WTC11 (cell line): Measurements from ENCODE around the gene HSD17B3. TPM values are rescaled to one million over a fixed set of nuclear protein-coding genes. Genes with fewer than 3 reads are reported as not detected.
A peak's percentile ranks its signal among the peaks of the same experiment; 100 is the strongest.

Experiments used
- ATAC-seq: fragments of 200-7000 bp; cut with Tn5 transposase; 2 replicates; pipeline ENCODE4 v1.10.0; 2021; ENCODE audit warnings: mild to moderate bottlenecking, moderate library complexity
- CTCF ChIA-PET: fragments of 300-600 bp; sonication (Branson Sonifier 250); formaldehyde crosslinking; loops from one replicate; lab custom pipeline; 2021; ENCODE audit warnings: antibody characterized with exemption; lab: Charles Lee
- POLR2A ChIA-PET: fragments of 350-600 bp; sonication (Branson Sonifier 250); formaldehyde crosslinking; loops from one replicate; lab custom pipeline; 2021; ENCODE audit warnings: antibody characterized with exemption; lab: Charles Lee
- DNase-seq: peaks from one replicate; pipeline ENCODE4 v3.0.0; 2021; ENCODE audit warnings: low spot score
- H3K27ac Mint-ChIP-seq: 2 replicates; pipeline ENCODE4 v1.8.0; 2021; ENCODE audit warnings: mixed read lengths
- H3K27me3 Mint-ChIP-seq: 2 replicates; pipeline ENCODE4 v1.8.0; 2021; ENCODE audit warnings: low read depth, mild to moderate bottlenecking, moderate library complexity, mixed read lengths
- H3K36me3 Mint-ChIP-seq: 2 replicates; pipeline ENCODE4 v1.8.0; 2021; ENCODE audit warnings: mixed read lengths
- H3K4me1 Mint-ChIP-seq: 2 replicates; pipeline ENCODE4 v1.8.0; 2022; ENCODE audit warnings: mixed read lengths
- H3K4me3 Mint-ChIP-seq: 2 replicates; pipeline ENCODE4 v1.8.0; 2021; ENCODE audit warnings: mild to moderate bottlenecking, moderate library complexity, mixed read lengths
- H3K9me3 Mint-ChIP-seq: 2 replicates; pipeline ENCODE4 v1.8.0; 2021; ENCODE audit warnings: mixed read lengths
- ATF1 ChIP-seq: sonication (generic); formaldehyde crosslinking; IDR thresholded peaks from 2 replicates; pipeline ENCODE4 v1.8.1; 2023; ENCODE audit warnings: mild to moderate bottlenecking, moderate library complexity, missing genetic modification reagents
- CREB1 ChIP-seq: sonication (generic); formaldehyde crosslinking; IDR thresholded peaks from 2 replicates; pipeline ENCODE4 v1.8.0; 2023; ENCODE audit warnings: mild to moderate bottlenecking, missing genetic modification reagents
- FOXK1 ChIP-seq: sonication (generic); formaldehyde crosslinking; IDR thresholded peaks from 2 replicates; pipeline ENCODE4 v1.8.0; 2022; ENCODE audit warnings: mild to moderate bottlenecking, moderate library complexity, missing genetic modification reagents
- FOXP1 ChIP-seq: sonication (generic); formaldehyde crosslinking; IDR thresholded peaks from 2 replicates; pipeline ENCODE4 v1.8.0; 2022; ENCODE audit warnings: missing genetic modification reagents, mild to moderate bottlenecking, moderate library complexity, borderline replicate concordance
- GABPB1 ChIP-seq: sonication (generic); formaldehyde crosslinking; IDR thresholded peaks from 2 replicates; pipeline ENCODE4 v1.8.1; 2023; ENCODE audit warnings: mild to moderate bottlenecking, missing genetic modification reagents
- NFATC4 ChIP-seq: fragments of 250-450 bp; sonication (Bioruptor Pico); IDR thresholded peaks from 2 replicates; pipeline ENCODE4 v1.9.0; 2021; ENCODE audit warnings: mild to moderate bottlenecking
- NR2C2 ChIP-seq: sonication (generic); formaldehyde crosslinking; IDR thresholded peaks from 2 replicates; pipeline ENCODE4 v1.8.0; 2022; ENCODE audit warnings: mild to moderate bottlenecking, missing genetic modification reagents
- PRRX2 ChIP-seq: fragments of 250-450 bp; sonication (Bioruptor Pico); IDR thresholded peaks from 2 replicates; pipeline ENCODE4 v1.8.0; 2021; ENCODE audit warnings: mild to moderate bottlenecking
- RELA ChIP-seq: sonication (generic); formaldehyde crosslinking; IDR thresholded peaks from 2 replicates; pipeline ENCODE4 v1.8.1; 2022; ENCODE audit warnings: missing genetic modification reagents, mild to moderate bottlenecking, borderline replicate concordance
- total RNA-seq: library from RNA; stranded (reverse); gene quantifications from 3 replicates; pipeline ENCODE4 v1.2.3, GENCODE V29; 2021
- TF ChIP-seq, protein P1 (sequence below): sonication (generic); formaldehyde crosslinking; IDR thresholded peaks from 2 replicates; pipeline ENCODE4 v1.8.0; 2022; ENCODE audit warnings: mild to moderate bottlenecking, missing genetic modification reagents
- TF ChIP-seq, protein P2 (sequence below): fragments of 250-450 bp; sonication (Bioruptor Pico); IDR thresholded peaks from 2 replicates; pipeline ENCODE4 v1.9.0; 2021; ENCODE audit warnings: mild to moderate bottlenecking
- TF ChIP-seq, protein P3 (sequence below): sonication (generic); formaldehyde crosslinking; IDR thresholded peaks from 2 replicates; pipeline ENCODE4 v1.8.0; 2023; ENCODE audit warnings: mild to moderate bottlenecking, missing genetic modification reagents
- TF ChIP-seq, protein P4 (sequence below): fragments of 250-450 bp; sonication (Bioruptor Pico); conservative IDR thresholded peaks from 2 replicates; pipeline ENCODE4 v1.9.0; 2021; ENCODE audit warnings: mild to moderate bottlenecking
- TF ChIP-seq, protein P5 (sequence below): fragments of 250-450 bp; sonication (Bioruptor Pico); IDR thresholded peaks from 2 replicates; pipeline ENCODE4 v2.1.2; 2022; ENCODE audit warnings: mild to moderate bottlenecking, moderate library complexity

HSD17B3 gene
- total RNA-seq, 1 experiment from 2014 or later = not detected

DNA sequence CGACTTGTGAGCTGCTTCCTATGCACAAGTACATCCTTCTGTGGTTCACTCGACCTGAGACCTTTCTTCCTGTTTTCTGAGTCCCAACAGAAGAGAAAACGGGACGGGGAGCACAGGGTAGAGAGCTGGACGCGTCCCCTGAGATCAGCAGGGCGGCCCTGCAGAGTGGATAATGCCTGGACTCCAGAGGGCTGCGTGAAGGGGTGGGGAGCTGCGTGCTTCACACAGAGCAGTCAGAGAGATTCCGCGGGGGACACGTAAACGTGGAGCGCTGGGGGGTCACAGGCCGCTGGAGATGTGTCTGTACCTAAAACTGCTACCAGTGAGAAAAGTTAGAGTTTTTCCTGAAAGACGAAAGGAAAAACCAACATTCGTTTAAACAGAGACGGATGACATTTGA, 46.3 kb downstream of the HSD17B3 start:
- TF ChIP-seq CREB1 = no peak
- TF ChIP-seq FOXP1 (CRISPR knock-in tag) = no peak
- no peak for TF ChIP-seq RELA
- H3K27ac Mint-ChIP-seq = peak overlapping the region; percentile 82
- no peak for DNase-seq
- peaks cover 2% of the 10 kb centered on the region; the same call in 1 of the 2 replicates for H3K36me3 Mint-ChIP-seq
- H3K4me1 Mint-ChIP-seq = peaks cover 66% of the 10 kb centered on the region
- ChIA-PET CTCF (interaction anchor here (1.5 to 1.8 kb wide), 2 partner anchors 13 to 24 kb away, joined by 3 to 4 read pairs; no protein-coding TSS in a partner anchor), POLR2A (no interaction called here)
- peak; percentile 30 for ATAC-seq
- no peaks in the 10 kb centered on the region; the same call in 1 of the 2 replicates for H3K27me3 Mint-ChIP-seq
- no peak overlapping the region for H3K4me3 Mint-ChIP-seq
- H3K9me3 Mint-ChIP-seq = no peaks in the 10 kb centered on the region

DNA sequence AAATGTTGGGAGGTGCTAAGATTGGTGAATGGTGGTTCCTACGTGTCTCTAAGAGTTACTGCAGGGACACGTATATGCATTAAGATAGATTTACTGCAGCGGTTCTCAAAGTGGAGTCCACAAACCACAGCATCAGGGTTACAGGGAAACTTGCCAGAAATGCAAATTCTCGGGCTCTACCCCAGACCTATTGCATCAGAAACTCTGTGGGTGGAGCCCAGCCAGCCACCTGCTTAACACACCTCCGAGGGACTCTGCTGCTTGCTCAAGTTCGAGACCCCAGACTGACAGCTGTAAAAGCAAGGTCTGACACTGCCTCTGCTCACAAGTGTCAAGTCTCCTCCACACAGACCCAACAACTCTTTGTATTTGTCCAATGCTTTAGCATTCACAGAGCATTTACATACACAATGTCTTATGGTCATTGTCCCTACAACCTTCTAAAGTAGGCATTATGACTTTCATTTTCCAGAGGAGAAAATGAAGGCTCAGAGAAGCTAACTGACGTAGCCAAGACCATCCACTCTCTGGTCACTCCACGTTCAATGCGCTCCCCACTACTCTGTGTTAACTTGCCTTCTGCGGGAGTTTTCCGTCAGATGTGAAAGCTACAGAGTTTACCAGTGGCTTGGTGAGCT, 48.8 kb downstream of the HSD17B3 start:
- peaks cover 46% of the 10 kb centered on the region for H3K4me1 Mint-ChIP-seq
- H3K4me3 Mint-ChIP-seq = no peak overlapping the region
- ATAC-seq = no peak
- DNase-seq = peak; percentile 42
- no peaks in the 10 kb centered on the region; the same call in 1 of the 2 replicates for H3K27me3 Mint-ChIP-seq
- TF ChIP-seq GABPB1 (CRISPR knock-in tag) (0 out of 2 replicates have a peak, but pooled peaks have one; percentile 37), NFATC4 (CRISPR knock-in tag) (no peak), ATF1 (CRISPR knock-in tag) (no peak), RELA (no peak)
- TF ChIP-seq, protein P1, sequence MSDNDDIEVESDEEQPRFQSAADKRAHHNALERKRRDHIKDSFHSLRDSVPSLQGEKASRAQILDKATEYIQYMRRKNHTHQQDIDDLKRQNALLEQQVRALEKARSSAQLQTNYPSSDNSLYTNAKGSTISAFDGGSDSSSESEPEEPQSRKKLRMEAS = peak; percentile 96
- TF ChIP-seq, protein P2, sequence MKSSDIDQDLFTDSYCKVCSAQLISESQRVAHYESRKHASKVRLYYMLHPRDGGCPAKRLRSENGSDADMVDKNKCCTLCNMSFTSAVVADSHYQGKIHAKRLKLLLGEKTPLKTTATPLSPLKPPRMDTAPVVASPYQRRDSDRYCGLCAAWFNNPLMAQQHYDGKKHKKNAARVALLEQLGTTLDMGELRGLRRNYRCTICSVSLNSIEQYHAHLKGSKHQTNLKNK (CRISPR knock-in tag) = no peak
- TF ChIP-seq, protein P3, sequence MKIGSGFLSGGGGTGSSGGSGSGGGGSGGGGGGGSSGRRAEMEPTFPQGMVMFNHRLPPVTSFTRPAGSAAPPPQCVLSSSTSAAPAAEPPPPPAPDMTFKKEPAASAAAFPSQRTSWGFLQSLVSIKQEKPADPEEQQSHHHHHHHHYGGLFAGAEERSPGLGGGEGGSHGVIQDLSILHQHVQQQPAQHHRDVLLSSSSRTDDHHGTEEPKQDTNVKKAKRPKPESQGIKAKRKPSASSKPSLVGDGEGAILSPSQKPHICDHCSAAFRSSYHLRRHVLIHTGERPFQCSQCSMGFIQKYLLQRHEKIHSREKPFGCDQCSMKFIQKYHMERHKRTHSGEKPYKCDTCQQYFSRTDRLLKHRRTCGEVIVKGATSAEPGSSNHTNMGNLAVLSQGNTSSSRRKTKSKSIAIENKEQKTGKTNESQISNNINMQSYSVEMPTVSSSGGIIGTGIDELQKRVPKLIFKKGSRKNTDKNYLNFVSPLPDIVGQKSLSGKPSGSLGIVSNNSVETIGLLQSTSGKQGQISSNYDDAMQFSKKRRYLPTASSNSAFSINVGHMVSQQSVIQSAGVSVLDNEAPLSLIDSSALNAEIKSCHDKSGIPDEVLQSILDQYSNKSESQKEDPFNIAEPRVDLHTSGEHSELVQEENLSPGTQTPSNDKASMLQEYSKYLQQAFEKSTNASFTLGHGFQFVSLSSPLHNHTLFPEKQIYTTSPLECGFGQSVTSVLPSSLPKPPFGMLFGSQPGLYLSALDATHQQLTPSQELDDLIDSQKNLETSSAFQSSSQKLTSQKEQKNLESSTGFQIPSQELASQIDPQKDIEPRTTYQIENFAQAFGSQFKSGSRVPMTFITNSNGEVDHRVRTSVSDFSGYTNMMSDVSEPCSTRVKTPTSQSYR = 0 out of 2 replicates have a peak, but pooled peaks have one; percentile 53
- no peak overlapping the region for H3K27ac Mint-ChIP-seq
- H3K9me3 Mint-ChIP-seq = no peaks in the 10 kb centered on the region
- CTCF ChIA-PET = interaction anchor here (0.6 to 1.2 kb wide), 2 partner anchors 64 to 75 kb away, joined by 3 read pairs; no protein-coding TSS in a partner anchor
- H3K36me3 Mint-ChIP-seq = no peaks in the 10 kb centered on the region
- POLR2A ChIA-PET = interaction anchor here (0.7 kb wide), 1 partner anchor 302 kb away, joined by 4 read pairs; no protein-coding TSS in a partner anchor

DNA sequence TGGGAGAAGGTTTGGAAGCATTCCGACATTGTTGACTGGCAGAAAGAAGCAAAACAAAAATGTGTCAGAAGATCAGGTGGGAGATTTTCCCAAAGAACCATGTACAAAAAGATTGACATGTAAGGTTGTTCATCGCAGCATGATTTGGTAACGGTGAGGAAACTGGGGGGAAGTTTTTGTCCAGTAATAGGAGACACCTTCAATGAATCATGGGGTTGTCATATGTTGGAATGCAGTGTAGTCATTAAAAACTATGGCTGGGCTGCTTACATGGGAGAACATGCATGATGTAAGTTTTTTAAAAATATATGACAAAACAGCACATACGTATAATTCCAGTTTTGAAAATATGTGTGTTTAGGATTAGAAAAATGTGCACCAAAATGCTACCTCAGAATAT, 50.5 kb downstream of the HSD17B3 start:
- H3K4me3 Mint-ChIP-seq = no peak overlapping the region
- ATAC-seq (no peak), DNase-seq (no peak)
- no peaks in the 10 kb centered on the region; the same call in 1 of the 2 replicates for H3K9me3 Mint-ChIP-seq
- no peaks in the 10 kb centered on the region; the same call in 1 of the 2 replicates for H3K27me3 Mint-ChIP-seq
- TF ChIP-seq NR2C2 (CRISPR knock-in tag) = no peak
- no peak for TF ChIP-seq FOXK1 (CRISPR knock-in tag)
- TF ChIP-seq, protein P4, sequence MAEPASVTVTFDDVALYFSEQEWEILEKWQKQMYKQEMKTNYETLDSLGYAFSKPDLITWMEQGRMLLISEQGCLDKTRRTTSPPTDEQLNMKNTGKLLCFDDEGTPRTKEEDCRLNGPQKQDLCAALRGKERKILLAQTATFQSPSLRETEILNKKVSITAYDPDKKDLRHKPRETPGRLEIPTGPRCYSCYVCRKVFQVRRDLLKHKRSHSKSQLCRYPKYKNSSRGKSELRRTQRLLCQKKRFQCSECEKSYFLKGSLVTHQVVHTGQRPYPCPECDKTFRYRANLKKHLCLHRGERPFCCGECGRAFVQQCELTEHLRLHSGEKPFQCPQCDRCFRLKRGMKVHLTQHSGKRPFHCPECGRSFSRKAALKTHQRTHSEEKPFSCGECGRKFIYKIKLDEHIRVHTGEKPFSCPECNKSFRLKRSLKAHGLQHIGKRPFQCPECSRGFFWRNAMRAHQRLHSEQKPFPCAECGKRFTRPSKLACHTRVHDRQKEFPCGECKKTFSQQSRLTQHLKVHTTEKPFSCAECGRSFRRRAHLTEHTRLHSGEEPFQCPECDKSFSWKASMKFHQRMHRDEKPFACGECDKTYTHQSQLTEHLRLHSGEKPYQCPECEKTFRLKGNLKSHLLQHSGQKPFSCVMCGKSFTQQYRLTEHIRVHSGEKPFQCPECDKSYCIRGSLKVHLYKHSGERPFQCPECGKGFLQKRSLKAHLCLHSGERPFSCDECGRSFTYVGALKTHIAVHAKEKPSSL (CRISPR knock-in tag) = no peak
- TF ChIP-seq, protein P5, sequence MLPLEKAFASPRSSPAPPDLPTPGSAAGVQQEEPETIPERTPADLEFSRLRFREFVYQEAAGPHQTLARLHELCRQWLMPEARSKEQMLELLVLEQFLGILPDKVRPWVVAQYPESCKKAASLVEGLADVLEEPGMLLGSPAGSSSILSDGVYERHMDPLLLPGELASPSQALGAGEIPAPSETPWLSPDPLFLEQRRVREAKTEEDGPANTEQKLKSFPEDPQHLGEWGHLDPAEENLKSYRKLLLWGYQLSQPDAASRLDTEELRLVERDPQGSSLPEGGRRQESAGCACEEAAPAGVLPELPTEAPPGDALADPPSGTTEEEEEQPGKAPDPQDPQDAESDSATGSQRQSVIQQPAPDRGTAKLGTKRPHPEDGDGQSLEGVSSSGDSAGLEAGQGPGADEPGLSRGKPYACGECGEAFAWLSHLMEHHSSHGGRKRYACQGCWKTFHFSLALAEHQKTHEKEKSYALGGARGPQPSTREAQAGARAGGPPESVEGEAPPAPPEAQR (CRISPR knock-in tag) = no peak
- TF ChIP-seq PRRX2 = no peak
- H3K4me1 Mint-ChIP-seq = peaks cover 31% of the 10 kb centered on the region
- H3K27ac Mint-ChIP-seq = no peak overlapping the region
- no peaks in the 10 kb centered on the region for H3K36me3 Mint-ChIP-seq
- CTCF ChIA-PET = no interaction called here
- POLR2A ChIA-PET = no interaction called here
